Measurements from ENCODE around the gene STAT1. TPM values are rescaled to one million over a fixed set of nuclear protein-coding genes. Genes with fewer than 3 reads are reported as not detected.

The STAT1 gene
- total RNA-seq, 1 experiment from 2014 or later: 32.5 TPM

DNA sequence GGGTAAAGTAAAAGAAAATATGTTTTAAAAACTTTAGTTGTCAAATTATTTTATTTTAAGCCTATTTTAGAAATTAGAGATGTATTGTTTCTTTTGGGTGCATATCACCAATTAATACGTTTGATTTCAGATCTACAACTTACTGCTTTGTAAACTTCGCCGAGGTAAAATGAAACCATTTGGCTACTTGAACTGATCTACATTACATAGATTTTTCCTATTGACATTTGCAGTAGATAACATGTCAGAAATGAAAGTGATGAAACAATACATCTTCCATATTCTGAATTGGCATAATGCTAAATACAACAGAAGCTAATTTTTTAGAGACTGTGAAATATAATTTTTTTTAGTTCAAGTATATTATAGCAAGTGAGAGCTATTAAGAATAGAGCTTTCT lies 93.9 kb downstream of the STAT1 start:
- Histone ChIP-seq H4K20me1 (ENCODE audit: insufficient read depth) (no peaks in the 10 kb centered on the region), H3K79me2 (ENCODE audit: low read depth) (no peaks in the 10 kb centered on the region), H3F3A (ENCODE audit: insufficient read depth, low read depth) (peaks cover 12% of the 10 kb centered on the region; the same call in 1 of the 2 replicates), H3K27ac (no peak overlapping the region), H3K9me3 (ENCODE audit: insufficient read depth, low read depth) (no peaks in the 10 kb centered on the region), H3K4me2 (no peak overlapping the region), H3K4me1 (replicated peaks; ENCODE audit: insufficient read depth) (no peaks in the 10 kb centered on the region), H3K9me2 (ENCODE audit: insufficient read depth) (no peaks in the 10 kb centered on the region), H3K4me3 (no peak overlapping the region), H3K36me3 (ENCODE audit: low read depth) (peaks cover 41% of the 10 kb centered on the region), H2AFZ (no peak overlapping the region), H3K27me3 (ENCODE audit: insufficient read depth, low read depth) (no peaks in the 10 kb centered on the region)
- POLR2A ChIA-PET (ENCODE audit: unreplicated experiment): no interaction called here
- DNase-seq: no peak
- no peak for TF ChIP-seq CTCF (conservative IDR thresholded peaks at IDR 0.05)
- no peak for TF ChIP-seq EZH2 (IDR thresholded peaks at IDR 0.05; ENCODE audit: low read depth)
- intact Hi-C loops (cut with micrococcal nuclease; ENCODE audit: unreplicated experiment): loop anchor here (10.0 kb wide), 1 partner anchor 65 kb away; no protein-coding TSS in a partner anchor
- CTCF ChIA-PET: interaction anchor here (0.6 kb wide), 1 partner anchor 54 kb away, joined by 6 read pairs; no protein-coding TSS in a partner anchor
- no TSS peak for BruUV-seq (replicated peaks)

Other genes starting within 250 kb of the STAT1 start
- 66.4 and 68.5 TPM in 2 replicates for gene GLS, start 133.3 kb downstream of the STAT1 start, total RNA-seq (2021)
- 0.23 and 0.70 TPM in 2 replicates for gene STAT4, start 136.8 kb upstream of the STAT1 start, total RNA-seq (2021)
- gene MYO1B, start 231.2 kb upstream of the STAT1 start, total RNA-seq (2021): 48.5 and 55.0 TPM in 2 replicates